HEK293 (cell line): Measurements from ENCODE around the gene CMIP.

Source experiments
- PRDM1 ChIP-seq: fragments of 450-650 bp; formaldehyde crosslinking; IDR thresholded peaks from 2 replicates; pipeline ENCODE4; 2016; ENCODE audit warnings: missing biosample characterization, missing genetic modification characterization
- REST ChIP-seq: fragments of 450-650 bp; formaldehyde crosslinking; IDR thresholded peaks from 2 replicates; pipeline ENCODE4 v1.5.1; 2016; ENCODE audit warnings: missing biosample characterization, missing genetic modification characterization
- ZFP41 ChIP-seq: fragments of 450-650 bp; formaldehyde crosslinking; IDR thresholded peaks from 2 replicates; pipeline ENCODE4 v1.5.1; 2016; ENCODE audit warnings: missing biosample characterization, missing genetic modification characterization, borderline replicate concordance
- ZFP69B ChIP-seq: fragments of 450-650 bp; formaldehyde crosslinking; IDR thresholded peaks from 2 replicates; pipeline ENCODE4 v1.5.1; 2016; ENCODE audit warnings: missing biosample characterization, missing genetic modification characterization
- ZNF19 ChIP-seq: fragments of 450-650 bp; formaldehyde crosslinking; IDR thresholded peaks from 2 replicates; pipeline ENCODE4; 2016; ENCODE audit warnings: missing biosample characterization, missing genetic modification characterization, low read depth
- ZNF274 ChIP-seq, 2 experiments: fragments of 200-500 bp in 1 of 2; fragments of 450-650 bp in 1 of 2; sonication (Bioruptor generic) in 1 of 2; formaldehyde crosslinking in 1 of 2; IDR thresholded peaks; 2 replicates each; pipeline versions ENCODE4 v1.5.1 to v1.6.1; 2014 to 2016; ENCODE audit warnings: borderline replicate concordance in 1 of 2, inconsistent platforms in 1 of 2, low read length in 1 of 2, missing biosample characterization in 1 of 2, missing genetic modification characterization in 1 of 2

- TF ChIP-seq PRDM1 (no peak), ZFP69B (no peak), ZNF19 (no peak), REST (tag by site-specific recombination) (no peak), ZNF274 (IDR thresholded peaks at IDR 0.05; ENCODE audit: low read length) (no peak), ZNF274 (tag by site-specific recombination; IDR thresholded peaks at IDR 0.05; ENCODE audit: borderline replicate concordance) (no peak), ZFP41 (tag by site-specific recombination) (no peak)
These were observed 160.4 kb downstream of the CMIP start for GRCh38 chr16:81604960-81605383.
